ENCODE data around the gene ARHGEF11. TPM values are rescaled to one million over a fixed set of nuclear protein-coding genes. Genes with fewer than 3 reads are reported as not detected.

The ARHGEF11 gene
- total RNA-seq, 1 experiment from 2014 or later, result 23.8 TPM

DNA sequence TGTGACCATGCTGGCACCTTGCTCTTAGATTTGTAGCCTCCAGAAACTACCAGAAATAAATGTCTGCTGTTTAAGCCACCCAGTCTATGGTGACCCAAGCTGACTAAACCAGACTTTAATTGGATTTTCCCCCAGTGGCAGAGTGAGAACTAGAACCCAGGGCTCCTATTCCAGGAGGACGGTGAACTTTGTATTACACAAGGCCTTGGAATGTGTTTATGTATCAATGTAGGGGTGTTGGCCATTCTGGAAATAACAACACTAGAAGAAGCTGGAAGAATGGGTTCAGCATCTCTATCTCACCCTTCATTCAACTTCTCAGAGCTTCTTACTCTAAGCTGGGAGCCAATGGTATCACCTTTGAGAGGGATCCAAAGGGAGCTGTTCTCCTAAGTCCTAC is 37.0 kb downstream of the ARHGEF11 start:
- no peak for DNase-seq (ENCODE audit: low read depth)
- in situ Hi-C loops (cut with HindIII; ENCODE audit: low pct_unique_long_range_greater_than_20kb, low sequenced_read_pairs), result no loop called here

DNA sequence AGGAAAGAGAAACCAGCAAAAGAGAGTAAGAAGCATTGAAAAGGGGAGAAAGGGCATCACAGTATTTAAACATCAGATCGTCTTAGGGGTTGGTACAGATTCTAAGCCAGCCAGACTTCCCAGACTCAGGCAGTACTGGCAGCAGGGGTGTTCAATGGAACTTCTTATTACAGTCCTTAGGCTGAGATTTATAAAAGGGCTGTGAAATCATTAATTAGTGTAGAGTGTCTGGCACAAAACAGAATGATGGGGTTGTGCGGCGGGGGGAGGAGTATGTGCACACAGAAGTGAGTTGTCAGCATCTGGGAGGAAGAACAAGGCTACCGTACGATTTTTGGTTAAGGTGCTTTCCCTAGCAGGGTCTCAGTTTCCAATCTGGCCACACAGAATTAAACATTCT is 38.2 kb downstream of the ARHGEF11 start:
- DNase-seq (ENCODE audit: low read depth), result no peak
- in situ Hi-C loops (cut with HindIII; ENCODE audit: low pct_unique_long_range_greater_than_20kb, low sequenced_read_pairs), result no loop called here

DNA sequence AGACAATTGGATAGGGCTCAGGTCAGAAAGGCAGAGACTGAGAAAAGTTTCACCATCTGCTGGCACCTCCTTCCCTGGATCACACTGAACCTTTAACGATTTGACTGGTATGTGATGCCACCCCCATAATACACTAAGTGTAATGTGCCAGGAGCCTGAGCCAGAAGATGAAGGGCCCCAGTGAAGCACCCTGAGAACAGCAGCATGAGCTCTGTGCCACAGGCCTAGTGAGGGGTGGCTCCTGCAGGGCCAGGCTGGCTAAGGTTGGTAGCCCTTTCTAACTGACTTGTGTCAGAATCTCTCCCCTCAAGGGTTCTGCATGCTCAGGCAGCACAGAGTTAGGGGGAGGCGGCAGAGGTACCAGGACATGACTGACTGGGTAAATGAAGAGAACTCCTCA is 38.9 kb downstream of the ARHGEF11 start:
- in situ Hi-C loops (cut with HindIII; ENCODE audit: low pct_unique_long_range_greater_than_20kb, low sequenced_read_pairs), result no loop called here

DNA sequence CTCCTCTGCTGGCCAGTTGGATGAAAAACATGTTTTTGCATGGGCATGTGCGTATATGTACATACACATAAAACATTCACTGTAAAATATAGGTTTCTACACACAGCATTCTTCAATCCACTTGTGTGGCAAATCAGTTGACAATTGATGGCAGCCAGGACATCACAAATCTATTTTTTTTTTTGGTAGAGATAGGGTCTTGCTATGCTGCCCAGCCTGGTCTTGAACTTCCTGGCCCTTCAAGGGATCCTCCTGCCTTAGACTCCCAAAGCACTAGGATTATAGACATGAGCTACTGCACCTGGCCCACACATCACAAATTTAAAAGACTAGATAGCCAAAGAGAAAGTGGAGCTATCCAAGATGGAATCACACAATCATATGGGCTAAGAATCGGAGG is 39.6 kb downstream of the ARHGEF11 start:
- in situ Hi-C loops (cut with HindIII; ENCODE audit: low pct_unique_long_range_greater_than_20kb, low sequenced_read_pairs), result no loop called here
- DNase-seq (ENCODE audit: low read depth), result no peak

More for the DNA sequence above, 38.9 kb downstream of the ARHGEF11 start:
- DNase-seq (ENCODE audit: low read depth), result no peak

DNA sequence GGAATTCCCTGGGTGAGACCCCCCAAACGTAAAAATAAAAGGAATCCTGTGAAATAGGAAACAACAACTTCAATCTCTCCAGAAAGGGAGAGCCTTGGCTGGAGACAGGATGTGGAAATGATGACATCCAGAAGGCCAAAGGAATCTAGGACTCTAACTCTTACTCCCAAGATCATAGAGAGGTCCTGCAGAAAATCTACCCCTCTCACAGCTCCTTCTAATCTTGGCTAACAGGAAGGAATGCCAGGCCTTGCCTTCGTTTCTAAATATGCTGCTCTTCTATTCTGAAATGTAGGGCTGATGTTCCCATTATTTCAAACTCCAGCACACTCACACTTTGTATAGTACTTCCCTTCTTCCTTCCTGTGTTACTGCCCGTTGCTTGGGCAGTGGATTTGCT is 40.7 kb downstream of the ARHGEF11 start:
- no peak for DNase-seq (ENCODE audit: low read depth)
- in situ Hi-C loops (cut with HindIII; ENCODE audit: low pct_unique_long_range_greater_than_20kb, low sequenced_read_pairs), result no loop called here

DNA sequence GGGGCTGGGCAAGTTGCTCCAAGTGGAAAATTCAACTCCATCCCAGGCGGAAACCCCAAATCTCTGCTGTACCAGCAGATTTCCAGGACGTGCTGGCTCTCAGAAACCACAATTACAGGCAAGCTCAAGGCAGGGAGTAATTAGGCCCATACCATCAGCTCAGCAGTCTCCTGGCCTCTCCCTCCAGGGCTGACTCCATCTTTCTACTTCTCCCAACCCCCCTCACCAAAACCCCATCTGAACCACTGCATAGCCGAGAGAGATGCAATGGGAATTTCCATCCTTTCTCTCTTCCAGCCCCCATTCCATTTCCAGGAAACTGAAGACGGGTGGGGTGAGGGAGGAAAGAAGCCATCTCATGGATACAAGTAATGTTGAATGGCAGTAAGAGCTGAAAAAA is 41.2 kb downstream of the ARHGEF11 start:
- in situ Hi-C loops (cut with HindIII; ENCODE audit: low pct_unique_long_range_greater_than_20kb, low sequenced_read_pairs), result no loop called here
- no peak for DNase-seq (ENCODE audit: low read depth)

DNA sequence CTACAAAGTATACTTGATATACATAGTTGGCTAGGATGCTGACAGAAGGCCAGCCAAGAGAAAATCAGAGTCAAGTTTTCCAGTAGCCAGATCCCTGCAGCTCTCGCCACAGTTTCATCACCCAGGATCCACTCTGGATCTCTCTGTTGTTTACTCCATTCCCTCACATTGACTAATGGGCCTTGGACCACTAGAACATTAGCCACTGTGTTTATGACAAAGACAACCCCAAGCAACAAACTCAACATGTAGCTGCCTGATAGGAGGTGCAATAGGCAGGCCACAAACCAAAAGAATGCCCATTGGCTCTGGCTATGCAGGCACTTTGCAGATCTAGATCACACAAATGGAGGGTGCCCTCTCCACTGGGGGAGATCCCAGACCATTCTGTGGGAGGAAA is 44.2 kb downstream of the ARHGEF11 start:
- in situ Hi-C loops (cut with HindIII; ENCODE audit: low pct_unique_long_range_greater_than_20kb, low sequenced_read_pairs), result no loop called here

DNA sequence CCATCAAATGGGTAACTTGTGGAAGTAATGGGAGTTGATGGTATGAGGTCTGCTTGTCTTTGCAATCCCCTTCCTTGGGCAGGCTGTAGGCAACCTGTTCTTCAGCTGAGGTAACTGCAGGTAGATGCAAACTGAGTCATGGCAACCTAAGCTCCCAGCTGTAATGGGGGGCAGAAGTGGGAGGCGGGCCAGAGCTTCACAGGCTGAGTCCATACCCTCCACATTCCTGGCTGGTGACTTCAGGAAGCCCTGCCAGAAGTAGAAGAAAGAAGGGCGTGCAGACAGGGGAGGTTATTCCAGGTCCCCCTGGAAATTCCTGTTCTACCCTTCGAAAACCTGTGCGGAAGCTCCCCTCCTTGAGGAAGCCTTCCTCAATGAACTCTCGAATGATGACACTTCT is 44.9 kb downstream of the ARHGEF11 start:
- in situ Hi-C loops (cut with HindIII; ENCODE audit: low pct_unique_long_range_greater_than_20kb, low sequenced_read_pairs), result no loop called here
- DNase-seq (ENCODE audit: low read depth), result no peak

More for the DNA sequence above, 44.2 kb downstream of the ARHGEF11 start:
- no peak for DNase-seq (ENCODE audit: low read depth)

DNA sequence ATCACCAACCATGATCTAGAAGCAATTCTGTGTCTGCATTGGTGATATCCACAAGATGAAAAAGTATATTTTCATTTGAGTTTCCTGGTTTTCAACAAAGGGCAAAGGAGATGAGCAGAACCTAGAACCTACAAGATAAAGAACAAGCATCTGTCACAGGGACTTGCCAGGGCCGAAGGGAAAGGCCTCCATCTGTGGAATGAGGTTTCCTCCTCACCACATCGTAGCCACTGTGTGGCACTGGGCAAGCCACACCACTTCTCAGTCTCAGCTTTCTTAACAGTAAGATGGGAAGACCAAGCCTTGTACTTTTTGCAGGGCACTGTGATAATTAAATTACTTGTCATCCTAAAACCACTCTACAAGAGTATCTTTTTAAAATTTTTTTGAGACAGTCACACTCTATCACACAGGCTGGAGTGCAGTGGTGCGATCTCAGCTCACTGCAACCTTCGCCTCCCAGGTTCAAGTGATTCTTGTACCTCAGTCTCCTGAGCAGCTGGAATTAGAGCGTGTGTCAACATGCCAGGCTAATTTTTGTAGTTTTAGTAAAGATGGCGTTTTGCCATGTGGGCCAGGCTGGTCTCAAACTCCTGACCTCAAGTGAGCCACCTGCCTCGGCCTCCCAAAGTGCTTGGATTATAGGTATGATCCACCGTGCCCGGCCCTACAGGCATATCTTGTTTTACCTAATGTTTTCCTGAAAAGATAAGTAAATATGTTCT is 45.8 kb downstream of the ARHGEF11 start:
- no peak for DNase-seq (ENCODE audit: low read depth)
- in situ Hi-C loops (cut with HindIII; ENCODE audit: low pct_unique_long_range_greater_than_20kb, low sequenced_read_pairs), result no loop called here

DNA sequence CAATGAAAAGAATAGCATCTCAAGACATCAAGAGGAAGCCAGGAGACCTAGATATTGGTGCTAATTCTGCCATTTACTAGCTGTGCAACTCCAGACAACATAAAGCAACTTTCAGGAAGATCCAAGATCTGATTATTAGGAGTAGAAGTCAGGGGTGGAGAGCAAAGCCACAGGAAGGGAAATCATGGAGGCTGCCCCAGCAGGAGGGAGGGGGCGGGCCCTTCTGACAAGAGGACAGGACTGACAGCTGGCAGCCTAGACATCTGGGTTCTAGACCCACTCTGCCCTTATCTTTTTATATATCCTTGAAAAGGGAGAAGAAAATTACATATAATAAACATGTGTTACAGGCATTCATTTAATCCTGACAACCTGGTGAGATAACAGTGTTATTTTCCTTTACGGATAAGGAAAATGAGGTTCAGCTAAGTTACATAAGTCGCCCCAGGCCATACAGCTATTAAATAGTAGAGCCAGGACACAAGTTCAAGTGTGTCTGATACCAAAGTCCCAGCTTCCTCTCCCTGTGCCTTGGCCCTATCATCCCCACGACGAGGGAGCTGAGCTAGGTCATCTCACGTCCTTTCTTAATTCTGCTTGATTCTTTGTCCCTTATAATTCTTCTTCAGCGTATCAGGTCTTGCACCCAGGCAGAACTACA is 46.6 kb downstream of the ARHGEF11 start:
- DNase-seq (ENCODE audit: low read depth), result no peak
- in situ Hi-C loops (cut with HindIII; ENCODE audit: low pct_unique_long_range_greater_than_20kb, low sequenced_read_pairs), result no loop called here

DNA sequence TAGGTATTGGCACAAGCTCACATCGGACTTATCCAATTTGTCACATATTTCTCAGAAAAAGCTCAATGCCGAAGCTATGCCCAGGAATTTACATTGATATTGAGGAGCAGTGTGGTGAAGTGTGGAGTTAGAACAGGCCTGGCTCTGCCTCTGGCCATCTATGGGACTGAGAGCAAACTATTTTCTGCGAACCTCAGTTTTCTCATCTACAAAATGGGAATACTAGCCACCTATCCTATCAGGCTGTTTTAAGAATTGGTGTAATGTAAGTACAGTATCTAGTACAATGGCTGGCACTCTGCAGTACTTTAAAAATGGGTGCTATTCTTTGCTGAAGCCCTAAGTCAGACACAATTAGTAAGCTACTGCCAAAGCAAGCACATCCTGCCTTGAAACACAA is 47.2 kb downstream of the ARHGEF11 start:
- no peak for DNase-seq (ENCODE audit: low read depth)
- in situ Hi-C loops (cut with HindIII; ENCODE audit: low pct_unique_long_range_greater_than_20kb, low sequenced_read_pairs), result no loop called here

DNA sequence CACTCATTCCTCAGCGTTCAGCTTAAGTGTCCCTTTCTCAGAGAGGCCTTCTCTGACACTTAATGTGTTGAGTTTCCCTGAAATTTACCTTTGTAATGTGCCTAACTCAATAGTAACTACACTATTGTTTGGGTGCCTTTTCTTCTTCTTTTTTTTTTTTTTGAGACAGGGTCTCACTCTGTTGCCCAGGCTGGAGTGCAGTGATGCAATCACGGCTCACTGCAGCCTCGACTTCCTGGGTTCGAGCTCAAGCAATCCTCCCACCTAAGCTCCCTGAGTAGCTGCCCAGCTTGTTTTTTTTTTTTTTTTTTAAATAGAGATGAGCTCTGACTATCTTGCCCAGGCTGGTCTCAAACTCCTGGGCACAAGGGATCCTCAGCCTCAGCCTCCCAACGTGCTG is 50.1 kb downstream of the ARHGEF11 start:
- in situ Hi-C loops (cut with HindIII; ENCODE audit: low pct_unique_long_range_greater_than_20kb, low sequenced_read_pairs), result no loop called here
- DNase-seq (ENCODE audit: low read depth), result no peak

DNA sequence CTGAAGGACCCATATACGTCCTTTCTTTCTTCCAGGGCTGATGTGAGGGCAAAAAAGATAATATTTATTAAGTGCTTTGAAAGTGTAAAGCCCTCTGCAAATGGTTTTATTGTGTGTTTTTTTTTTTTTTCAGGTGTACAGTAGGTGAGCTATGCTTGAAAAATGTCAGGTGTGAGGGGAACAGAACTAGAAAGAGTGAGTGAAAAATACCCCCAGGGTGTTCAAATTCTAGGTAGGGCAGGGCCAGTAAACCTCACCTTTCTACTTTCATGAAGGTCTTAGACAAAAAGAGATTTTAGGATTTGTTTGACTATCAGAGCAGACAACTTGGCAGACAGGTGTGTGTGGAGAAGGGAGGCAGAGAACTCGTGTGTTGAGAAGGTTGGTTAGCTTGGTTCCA is 51.3 kb downstream of the ARHGEF11 start:
- no peak for DNase-seq (ENCODE audit: low read depth)
- in situ Hi-C loops (cut with HindIII; ENCODE audit: low pct_unique_long_range_greater_than_20kb, low sequenced_read_pairs), result no loop called here

DNA sequence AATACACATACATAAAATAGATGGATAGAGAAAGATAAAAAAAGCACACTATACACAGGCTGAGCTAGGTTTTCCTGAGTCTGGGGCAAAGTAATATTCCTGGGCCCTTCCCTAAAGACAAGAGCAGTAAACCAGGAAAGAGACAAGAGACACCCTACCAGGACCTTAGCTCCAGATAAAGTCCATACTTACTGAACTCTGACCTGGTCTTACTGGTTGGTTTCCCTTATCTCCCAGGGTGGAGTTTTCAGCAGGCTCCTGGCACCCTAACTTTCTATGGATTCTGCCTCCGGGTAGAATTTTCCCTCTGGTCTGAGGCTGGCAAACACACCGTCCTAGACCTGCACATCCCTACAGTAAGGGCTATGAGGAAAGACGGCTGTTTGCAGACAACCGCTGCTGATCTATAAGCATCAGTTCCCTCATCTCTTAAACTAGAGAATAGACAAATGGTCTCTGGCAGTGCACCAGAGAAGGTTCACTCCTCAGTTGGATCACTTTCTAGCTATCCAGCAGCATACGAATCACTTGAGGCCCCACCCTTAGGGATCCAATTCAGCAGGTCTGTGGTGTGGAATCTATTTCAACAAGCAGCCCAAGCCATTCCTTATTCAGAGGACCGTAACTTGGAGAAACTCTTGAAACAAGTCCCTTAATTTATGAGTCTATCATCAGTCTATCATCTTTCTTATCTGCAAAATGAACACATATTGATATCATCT is 52.0 kb downstream of the ARHGEF11 start:
- in situ Hi-C loops (cut with HindIII; ENCODE audit: low pct_unique_long_range_greater_than_20kb, low sequenced_read_pairs), result no loop called here
- DNase-seq (ENCODE audit: low read depth), result no peak

DNA sequence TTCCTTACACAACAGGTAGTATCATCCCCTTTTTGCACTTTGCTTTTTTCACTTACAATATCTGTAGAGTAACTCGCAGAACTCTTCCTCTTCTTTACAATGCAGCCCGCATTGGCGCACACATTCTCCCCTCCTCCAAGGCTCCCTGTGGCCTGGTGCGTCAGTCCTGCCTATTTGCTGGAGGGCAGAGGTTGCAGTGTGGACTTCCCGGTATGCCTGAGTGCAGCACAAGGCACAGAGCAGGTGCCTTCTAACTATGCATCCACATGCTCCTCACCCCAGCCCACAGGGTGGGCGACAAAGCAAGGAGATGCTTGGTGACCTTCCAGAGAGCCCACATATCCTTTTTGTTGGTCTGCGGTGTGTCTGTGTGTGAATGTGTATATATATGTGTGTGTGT is 53.3 kb downstream of the ARHGEF11 start:
- DNase-seq (ENCODE audit: low read depth), result no peak
- in situ Hi-C loops (cut with HindIII; ENCODE audit: low pct_unique_long_range_greater_than_20kb, low sequenced_read_pairs), result no loop called here

DNA sequence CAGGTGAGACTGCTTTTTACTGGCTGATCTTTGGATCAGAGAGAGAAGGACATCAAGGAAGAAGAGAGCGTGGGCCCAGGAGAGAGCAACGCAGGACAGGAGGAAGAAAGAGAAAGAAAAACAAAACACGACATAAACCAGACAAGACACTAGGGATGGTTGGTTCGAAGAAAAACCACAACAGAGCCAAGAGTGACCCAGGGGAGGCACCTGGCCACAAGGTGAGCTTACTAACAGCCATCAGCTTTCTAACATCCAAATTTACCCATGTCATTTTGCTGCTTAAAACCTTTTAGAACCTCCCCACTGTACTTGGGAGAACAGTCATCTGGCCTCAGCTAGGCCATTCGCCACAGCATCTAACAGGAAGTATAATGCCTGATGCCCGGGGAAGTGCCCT is 57.8 kb downstream of the ARHGEF11 start:
- in situ Hi-C loops (cut with HindIII; ENCODE audit: low pct_unique_long_range_greater_than_20kb, low sequenced_read_pairs), result no loop called here
- DNase-seq (ENCODE audit: low read depth), result no peak

DNA sequence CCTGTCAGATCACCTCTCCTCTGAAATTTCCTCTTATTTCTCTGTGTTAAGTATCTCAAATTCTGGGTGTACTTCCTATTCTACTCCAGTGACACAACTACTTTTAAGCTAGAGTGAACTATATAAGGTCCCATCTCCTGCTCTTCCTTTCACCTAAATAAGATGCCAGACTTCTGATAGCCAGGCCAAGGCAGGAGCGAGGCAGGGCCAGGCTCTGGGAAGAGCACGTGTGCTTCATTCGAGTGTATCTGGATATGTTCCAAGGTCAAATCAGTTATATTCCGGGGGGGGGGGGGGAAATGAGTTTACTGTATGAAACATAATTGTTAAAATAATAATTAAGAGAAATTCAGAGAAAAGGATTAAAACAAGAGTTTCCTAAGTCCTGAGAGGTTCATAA is 65.0 kb downstream of the ARHGEF11 start:
- in situ Hi-C loops (cut with HindIII; ENCODE audit: low pct_unique_long_range_greater_than_20kb, low sequenced_read_pairs), result no loop called here
- no peak for DNase-seq (ENCODE audit: low read depth)

DNA sequence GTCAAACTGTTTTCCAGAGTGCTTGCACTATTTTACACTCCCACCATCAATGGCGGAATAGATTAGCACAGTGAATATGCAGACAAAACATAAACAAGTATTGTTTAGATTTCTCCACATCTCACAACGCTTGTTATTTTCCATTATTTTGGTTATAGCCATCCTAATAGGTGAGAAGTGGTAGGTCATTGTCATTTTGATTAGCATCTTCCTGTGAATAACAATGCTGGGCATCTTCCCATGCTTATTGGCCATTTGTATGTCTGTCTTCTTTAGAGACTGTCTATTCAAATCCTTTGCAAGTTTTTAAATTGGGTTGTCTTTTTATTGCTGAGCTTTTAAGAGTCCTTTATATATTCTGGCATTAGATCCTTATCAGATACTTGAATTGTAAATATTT is 70.5 kb downstream of the ARHGEF11 start:
- DNase-seq (ENCODE audit: low read depth), result no peak
- in situ Hi-C loops (cut with HindIII; ENCODE audit: low pct_unique_long_range_greater_than_20kb, low sequenced_read_pairs), result no loop called here

DNA sequence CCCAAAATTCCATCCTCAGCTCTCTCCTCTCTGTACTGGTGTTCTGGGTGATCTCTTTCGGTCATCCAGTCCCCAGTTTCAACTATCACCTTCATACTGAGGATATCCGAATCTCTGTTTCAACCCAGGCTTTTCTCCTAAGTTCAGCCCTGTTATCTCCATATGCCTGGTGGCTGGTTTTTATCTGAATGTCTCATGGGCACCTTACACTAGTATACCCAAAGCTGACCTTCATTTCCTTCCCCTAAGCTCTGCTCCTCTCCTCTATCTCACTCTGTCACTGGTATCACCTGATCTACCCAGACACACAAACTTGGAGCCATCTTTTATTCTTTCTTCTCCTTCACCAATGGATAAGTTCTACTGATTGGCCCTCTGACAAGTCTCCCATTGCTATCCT is 72.1 kb downstream of the ARHGEF11 start:
- no peak for DNase-seq (ENCODE audit: low read depth)
- in situ Hi-C loops (cut with HindIII; ENCODE audit: low pct_unique_long_range_greater_than_20kb, low sequenced_read_pairs), result no loop called here

Measured in Caki2 (cell line).